Activated CD4-positive, alpha-beta T cell treated with anti-CD3 and anti-CD28 coated beads for 4 hours (primary cell): ENCODE data around the gene GALNT2.

Source experiments
- DNase-seq, 2 donors: peaks; one replicate each; pipeline ENCODE4 v3.0.0-alpha.2; 2020

Gene GALNT2

DNA sequence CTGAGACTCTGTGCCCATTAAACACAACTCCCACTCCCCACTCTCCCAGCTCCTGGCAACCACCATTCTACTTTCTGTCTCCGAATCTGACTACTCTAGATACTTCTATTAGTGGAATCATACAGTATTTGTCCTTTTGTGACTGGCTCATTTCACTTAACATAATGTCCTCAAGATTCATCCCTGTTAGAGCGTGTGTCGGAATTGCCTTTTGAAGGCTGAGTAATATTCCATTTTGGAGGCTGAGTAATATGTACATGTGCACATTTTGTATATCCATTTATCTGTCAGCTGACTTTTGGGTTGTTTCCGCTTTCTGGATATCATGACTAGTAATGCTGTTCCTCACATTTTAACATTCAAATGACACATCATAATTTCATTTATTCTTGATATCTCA lies 30.3 kb downstream of the GALNT2 start:
- DNase-seq: no peak

DNA sequence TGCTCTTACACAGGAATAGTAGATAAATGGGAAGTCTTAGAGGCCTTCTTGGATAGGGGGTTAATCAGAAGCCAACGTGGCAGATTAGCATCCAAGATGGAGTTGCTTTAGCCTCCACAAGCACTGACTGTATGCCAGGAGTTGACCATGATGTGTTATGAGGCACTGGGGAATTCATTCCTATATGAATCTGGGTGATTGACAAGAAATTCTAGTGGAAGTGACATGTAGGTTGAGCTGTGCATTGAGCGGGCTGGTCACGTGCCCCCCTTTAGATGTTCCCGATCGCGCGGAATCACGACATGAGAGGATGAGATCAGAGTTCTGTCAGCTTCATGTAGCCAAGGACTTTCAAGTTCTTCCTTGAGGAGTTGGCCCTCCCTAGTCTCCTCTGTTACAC lies 31.7 kb downstream of the GALNT2 start:
- DNase-seq: no peak

- no peak for DNase-seq
These were observed 32.4 kb downstream of the GALNT2 start for GRCh38 chr1:230099465-230099864.

- DNase-seq: no peak
These were observed 33.9 kb downstream of the GALNT2 start for GRCh38 chr1:230100932-230101331.

GRCh38 chr1:230101556-230101955 lies 34.5 kb downstream of the GALNT2 start:
- DNase-seq: no peak

DNA sequence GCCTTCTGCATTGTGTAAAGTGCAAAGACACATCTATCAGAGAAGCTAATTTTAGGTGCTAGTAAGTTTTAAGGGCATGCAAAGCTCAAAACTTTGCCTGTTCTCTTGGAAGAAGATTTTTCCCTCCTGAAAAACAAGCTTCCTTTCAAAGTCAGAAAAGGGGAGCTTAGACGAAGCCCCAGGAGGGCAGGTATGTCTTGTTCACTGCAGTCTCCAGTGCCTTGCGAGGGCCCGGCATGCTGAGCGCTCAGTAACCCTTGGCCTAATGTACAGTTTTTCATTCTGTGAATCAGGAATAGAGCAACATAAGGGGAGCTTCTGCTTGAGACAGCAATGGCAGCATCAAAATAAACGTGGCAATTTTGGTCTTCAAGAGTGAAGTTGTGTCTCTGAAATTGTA lies 35.0 kb downstream of the GALNT2 start:
- DNase-seq: no peak

DNA sequence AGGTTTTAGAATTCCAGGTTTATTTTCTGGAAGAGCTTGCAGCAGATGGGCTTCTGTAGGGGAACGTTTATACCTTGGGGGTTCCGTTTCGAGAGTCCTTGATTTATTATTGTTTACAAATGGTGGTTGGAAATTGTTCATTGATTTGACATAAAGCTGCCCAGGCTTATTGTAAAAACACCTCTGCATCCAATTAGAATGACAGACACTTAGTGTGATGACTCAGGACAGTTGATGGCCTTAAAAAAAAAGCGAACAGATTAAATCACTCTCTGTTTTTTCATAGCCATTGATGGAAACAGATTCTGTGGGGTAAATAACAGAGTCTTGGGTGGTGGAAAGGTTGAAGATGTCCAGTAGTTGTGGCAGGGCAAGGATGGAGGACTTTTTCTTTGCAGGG lies 35.4 kb downstream of the GALNT2 start:
- DNase-seq: no peak

GRCh38 chr1:230103306-230104173 lies 36.5 kb downstream of the GALNT2 start:
- DNase-seq: no peak

GRCh38 chr1:230104395-230105244 lies 37.6 kb downstream of the GALNT2 start:
- DNase-seq: peak; percentile 69 to 71

DNA sequence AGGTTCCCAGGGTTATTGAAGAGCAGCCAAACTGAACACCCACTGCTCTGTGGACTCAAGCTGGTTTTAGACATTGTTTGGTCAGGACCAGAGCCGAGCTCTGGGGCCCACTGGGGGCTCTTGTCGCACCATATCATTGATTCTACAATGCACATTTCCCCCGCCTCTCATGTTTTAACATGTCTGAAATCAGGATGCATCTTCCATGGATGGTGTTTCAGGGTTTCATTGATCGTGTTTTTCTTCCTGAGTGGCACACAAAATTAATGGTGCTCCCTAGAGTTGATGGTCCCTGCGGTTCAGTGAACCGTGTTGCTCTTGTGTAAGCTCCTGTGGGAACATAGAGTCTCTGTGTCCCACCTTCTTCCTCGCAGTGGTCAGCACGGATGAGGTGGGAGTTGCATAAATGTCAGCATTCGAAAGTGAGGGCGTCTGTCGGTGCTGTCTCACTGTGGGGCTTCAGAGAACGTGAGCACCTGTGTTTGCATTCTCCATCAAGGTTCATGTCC lies 38.3 kb downstream of the GALNT2 start:
- no peak for DNase-seq

DNA sequence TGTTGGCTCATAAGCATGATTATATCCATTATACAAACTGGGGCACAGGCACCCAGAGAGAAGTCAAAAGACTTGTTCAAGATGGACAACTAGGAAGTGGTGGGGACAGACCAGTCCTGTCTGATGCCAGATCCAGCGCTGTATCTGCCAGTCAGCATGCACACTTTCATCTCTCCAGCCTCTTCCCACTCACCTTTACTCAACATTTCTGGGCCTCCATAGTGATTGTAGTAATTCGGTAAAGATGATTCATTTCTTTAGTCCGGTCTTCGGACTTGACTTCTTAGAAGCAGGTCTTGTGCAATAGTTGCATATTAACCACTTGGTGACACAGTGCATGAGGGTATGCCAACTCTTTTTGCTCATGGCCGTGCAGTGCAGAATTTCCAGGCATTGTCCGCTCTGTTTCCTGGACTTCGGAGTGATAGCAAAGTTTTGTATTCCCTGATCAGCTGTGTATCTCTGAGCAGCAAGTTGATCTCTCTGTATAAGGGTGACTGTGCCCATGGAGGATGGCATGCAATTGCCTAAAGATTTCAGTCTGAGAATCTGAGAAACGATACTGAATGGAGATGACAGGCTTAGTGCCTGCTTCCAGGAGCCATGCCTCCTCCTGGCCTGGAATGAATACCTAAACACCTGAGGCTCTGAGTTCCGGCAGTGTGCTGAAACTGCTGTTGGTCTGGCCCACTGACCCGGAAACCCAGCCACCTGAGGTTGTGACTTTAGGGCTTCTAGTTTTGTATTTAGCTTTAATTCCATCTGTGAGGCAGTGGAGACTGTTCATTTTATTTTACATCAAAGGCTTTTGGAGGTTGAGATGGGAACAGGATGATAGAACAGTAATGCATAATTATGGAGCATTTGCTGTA lies 39.0 kb downstream of the GALNT2 start:
- no peak for DNase-seq

GRCh38 chr1:230107941-230108340 lies 40.9 kb downstream of the GALNT2 start:
- no peak for DNase-seq

DNA sequence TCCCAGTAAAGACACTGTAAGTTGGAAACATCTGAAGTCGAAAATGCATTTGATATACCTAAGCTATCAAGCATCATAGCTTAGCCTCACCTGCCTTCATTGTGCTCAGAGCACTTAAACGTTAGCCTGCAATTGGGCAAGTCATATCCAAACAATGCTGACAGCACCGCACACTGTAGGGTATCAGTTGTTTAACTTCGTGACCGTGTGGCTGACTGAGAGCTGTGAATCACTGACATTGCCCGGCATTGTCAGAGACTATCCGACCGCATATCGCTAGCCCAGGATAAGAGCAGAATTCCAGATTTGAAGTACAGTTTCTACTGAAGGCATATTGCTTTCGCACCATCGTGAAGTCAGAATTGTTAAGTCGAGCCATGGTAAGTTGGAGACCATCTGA lies 41.5 kb downstream of the GALNT2 start:
- DNase-seq: no peak

- DNase-seq: no peak
These were observed 42.0 kb downstream of the GALNT2 start for GRCh38 chr1:230109066-230109465.

DNA sequence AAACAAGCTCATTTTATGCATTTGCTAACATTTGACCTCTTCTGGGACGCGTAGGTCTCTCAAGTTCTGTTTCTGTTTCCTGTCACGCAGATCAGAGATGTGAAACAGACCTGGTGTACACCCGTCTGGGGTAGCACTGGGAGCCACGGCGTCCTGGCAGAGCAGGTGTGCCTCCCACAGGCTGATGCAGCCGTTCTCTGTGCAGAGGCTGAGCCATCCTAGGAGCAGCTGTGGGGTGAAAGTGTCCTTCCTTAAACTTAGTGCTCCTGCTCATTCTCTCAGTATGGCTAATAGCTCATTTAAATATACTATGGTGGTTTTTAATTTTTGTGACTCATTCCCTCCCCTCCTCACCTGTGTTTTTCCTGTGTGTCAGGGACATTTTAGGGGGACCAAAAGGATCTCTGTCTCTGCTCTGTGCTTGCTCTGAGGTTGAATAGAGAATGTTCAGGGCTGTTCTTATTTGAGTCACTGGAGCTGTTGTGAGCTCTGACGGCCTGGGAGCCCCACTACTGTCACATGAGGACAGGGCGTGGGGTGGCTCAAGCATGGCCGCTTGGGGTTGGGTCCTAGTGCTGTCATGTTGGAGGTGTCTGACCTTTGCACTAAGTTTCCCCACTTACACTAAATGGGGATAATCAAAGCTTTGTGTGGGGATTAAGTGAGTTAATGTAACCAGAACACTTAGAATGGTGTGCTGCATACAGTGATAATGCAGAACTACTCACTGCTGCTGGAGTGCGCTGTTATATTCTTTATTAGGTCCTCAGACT lies 43.0 kb downstream of the GALNT2 start:
- DNase-seq: peak; percentile 46 to 65

DNA sequence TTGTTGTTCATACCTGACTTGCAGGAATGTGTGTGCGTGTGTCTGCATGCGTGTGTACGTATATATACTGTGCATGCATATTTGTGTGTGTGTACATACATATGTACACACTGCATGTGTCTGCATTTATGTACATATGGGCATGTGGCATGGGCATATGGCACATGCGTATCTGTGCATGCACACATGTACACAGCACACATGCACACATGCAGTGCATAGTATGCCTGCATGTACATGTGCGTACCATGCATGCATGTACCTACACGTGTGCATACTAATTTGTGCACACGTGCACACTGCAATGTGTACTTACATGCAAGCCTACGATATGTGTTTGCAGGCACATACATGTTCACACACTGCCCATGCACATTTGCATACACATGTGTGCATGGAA lies 43.9 kb downstream of the GALNT2 start:
- DNase-seq: no peak

DNA sequence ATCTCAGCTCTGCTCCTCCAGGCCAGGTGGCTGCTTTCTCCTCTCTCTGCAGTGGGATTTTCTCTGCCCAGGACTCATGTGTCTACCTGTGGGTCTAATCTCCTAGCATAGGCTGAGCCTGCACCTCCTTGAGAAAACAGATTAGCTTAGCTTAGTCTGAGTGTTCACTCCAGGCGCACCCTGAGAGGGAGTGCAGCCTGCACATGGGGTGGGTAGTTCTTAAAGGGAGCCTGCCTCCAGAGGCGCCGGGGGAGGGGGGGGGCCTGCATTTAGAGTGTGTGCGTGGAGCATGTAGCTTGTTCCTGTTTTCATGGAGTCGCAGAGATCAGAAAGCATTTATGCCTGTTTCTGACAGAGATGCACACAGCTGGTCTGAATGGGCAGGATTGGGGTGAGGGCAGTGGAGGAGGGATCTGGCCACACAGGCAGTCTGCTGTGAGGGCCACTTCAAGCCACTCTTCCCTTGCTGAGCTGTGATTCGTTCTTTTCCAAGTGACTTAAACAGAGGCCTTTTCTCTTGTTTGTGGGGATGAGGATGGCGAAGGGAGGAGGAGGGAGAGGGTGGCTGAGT lies 45.2 kb downstream of the GALNT2 start:
- DNase-seq: no peak

- DNase-seq: no peak
These were observed 45.7 kb downstream of the GALNT2 start for GRCh38 chr1:230112782-230113181.

DNA sequence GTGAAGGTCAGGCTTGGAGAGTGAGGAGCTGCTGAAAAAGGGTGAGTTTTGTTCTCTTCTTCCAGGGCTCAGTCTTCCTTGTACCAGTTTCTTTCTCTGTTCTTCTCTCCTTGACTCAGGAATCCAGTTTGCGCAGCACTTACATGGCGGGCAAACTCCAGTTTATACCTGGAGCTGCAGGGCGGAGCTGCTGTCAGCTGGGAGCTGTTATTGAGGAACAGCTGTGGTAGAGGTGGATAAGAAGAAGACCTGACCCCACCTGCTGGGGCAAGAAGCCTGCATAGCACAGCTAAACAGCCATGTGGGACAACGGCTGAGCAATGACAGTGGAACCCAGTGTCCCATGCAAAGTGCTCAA lies 46.2 kb downstream of the GALNT2 start:
- DNase-seq: no peak

- DNase-seq: no peak
These were observed 46.7 kb downstream of the GALNT2 start for GRCh38 chr1:230113593-230114236.

GRCh38 chr1:230114237-230114651 lies 47.2 kb downstream of the GALNT2 start:
- no peak for DNase-seq
